GM12872 (cell line): ENCODE results near the gene SNX5.

Experiments used
- CTCF ChIP-seq: IDR thresholded peaks from 3 replicates; pipeline ENCODE4 v1.5.1; 2011; ENCODE audit warnings: low read depth, mild to moderate bottlenecking, low read length, moderate library complexity; ENCODE audit not compliant: insufficient read depth

The SNX5 gene

GRCh38 chr20:17895641-17896171 is 72.9 kb downstream of the SNX5 start:
- TF ChIP-seq CTCF, result no peak

GRCh38 chr20:17893445-17893844 is 75.1 kb downstream of the SNX5 start:
- no peak for TF ChIP-seq CTCF

- no peak for TF ChIP-seq CTCF
Measured at GRCh38 chr20:17892189-17892938, 76.2 kb downstream of the SNX5 start.
